ENCODE measurements around the gene UGT1A8. TPM values are rescaled to one million over a fixed set of nuclear protein-coding genes. Genes with fewer than 3 reads are reported as not detected.

The UGT1A8 gene
- total RNA-seq, 1 experiment from 2014 or later, result 0.17 TPM

GRCh38 chr2:233799087-233799665 is 181.7 kb downstream of the UGT1A8 start:
- Histone ChIP-seq H3K9me2 (ENCODE audit: insufficient read depth) (no peaks in the 10 kb centered on the region), H3K4me2 (no peak overlapping the region), H4K20me1 (ENCODE audit: insufficient read depth) (no peaks in the 10 kb centered on the region), H3F3A (ENCODE audit: insufficient read depth, low read depth) (no peaks in the 10 kb centered on the region), H3K4me1 (replicated peaks; ENCODE audit: insufficient read depth) (peaks cover 7% of the 10 kb centered on the region), H3K9me3 (ENCODE audit: insufficient read depth, low read depth) (no peaks in the 10 kb centered on the region), H3K79me2 (ENCODE audit: low read depth) (no peaks in the 10 kb centered on the region), H3K27ac (no peak overlapping the region), H3K4me3 (no peak overlapping the region), H2AFZ (no peak overlapping the region), H3K36me3 (ENCODE audit: low read depth) (no peaks in the 10 kb centered on the region), H3K27me3 (ENCODE audit: insufficient read depth, low read depth) (no peaks in the 10 kb centered on the region)
- TF ChIP-seq EZH2 (IDR thresholded peaks at IDR 0.05; ENCODE audit: low read depth) (no peak), CTCF (conservative IDR thresholded peaks at IDR 0.05) (no peak)
- ChIA-PET CTCF (no interaction called here), POLR2A (ENCODE audit: unreplicated experiment) (no interaction called here)
- intact Hi-C loops (cut with micrococcal nuclease; ENCODE audit: unreplicated experiment), result no loop called here
- DNase-seq, result no peak
- no TSS peak for BruUV-seq (replicated peaks)

GRCh38 chr2:233799716-233800115 is 182.3 kb downstream of the UGT1A8 start:
- no peak for TF ChIP-seq EZH2 (IDR thresholded peaks at IDR 0.05; ENCODE audit: low read depth)
- TF ChIP-seq CTCF (conservative IDR thresholded peaks at IDR 0.05), result no peak
- no TSS peak for BruUV-seq (replicated peaks)
- H3K27me3 ChIP-seq (ENCODE audit: insufficient read depth, low read depth), result no peaks in the 10 kb centered on the region
- H3K9me2 ChIP-seq (ENCODE audit: insufficient read depth), result no peaks in the 10 kb centered on the region
- no peak overlapping the region for H2AFZ ChIP-seq
- no peaks in the 10 kb centered on the region for H3K79me2 ChIP-seq (ENCODE audit: low read depth)
- intact Hi-C loops (cut with micrococcal nuclease; ENCODE audit: unreplicated experiment), result no loop called here
- CTCF ChIA-PET, result no interaction called here
- H3F3A ChIP-seq (ENCODE audit: insufficient read depth, low read depth), result no peaks in the 10 kb centered on the region
- no peaks in the 10 kb centered on the region for H3K9me3 ChIP-seq (ENCODE audit: insufficient read depth, low read depth)
- no peaks in the 10 kb centered on the region for H3K36me3 ChIP-seq (ENCODE audit: low read depth)
- peaks cover 7% of the 10 kb centered on the region for H3K4me1 ChIP-seq (replicated peaks; ENCODE audit: insufficient read depth)
- no peak overlapping the region for H3K4me3 ChIP-seq
- POLR2A ChIA-PET (ENCODE audit: unreplicated experiment), result no interaction called here
- DNase-seq, result no peak
- H3K27ac ChIP-seq, result no peak overlapping the region
- no peak overlapping the region for H3K4me2 ChIP-seq
- no peaks in the 10 kb centered on the region for H4K20me1 ChIP-seq (ENCODE audit: insufficient read depth)

- TF ChIP-seq EZH2 (IDR thresholded peaks at IDR 0.05; ENCODE audit: low read depth) (no peak), CTCF (conservative IDR thresholded peaks at IDR 0.05) (no peak)
- POLR2A ChIA-PET (ENCODE audit: unreplicated experiment), result no interaction called here
These were observed 182.8 kb downstream of the UGT1A8 start for GRCh38 chr2:233800208-233800607.

More at GRCh38 chr2:233800208-233800607, 182.8 kb downstream of the UGT1A8 start:
- no peak overlapping the region for H2AFZ ChIP-seq
- H3K36me3 ChIP-seq (ENCODE audit: low read depth), result no peaks in the 10 kb centered on the region
- peaks cover 7% of the 10 kb centered on the region for H3K4me1 ChIP-seq (replicated peaks; ENCODE audit: insufficient read depth)
- H3K9me3 ChIP-seq (ENCODE audit: insufficient read depth, low read depth), result no peaks in the 10 kb centered on the region
- CTCF ChIA-PET, result no interaction called here
- intact Hi-C loops (cut with micrococcal nuclease; ENCODE audit: unreplicated experiment), result no loop called here
- H3K79me2 ChIP-seq (ENCODE audit: low read depth), result no peaks in the 10 kb centered on the region
- no TSS peak for BruUV-seq (replicated peaks)
- no peak overlapping the region for H3K4me2 ChIP-seq
- no peak overlapping the region for H3K27ac ChIP-seq
- no peak overlapping the region for H3K4me3 ChIP-seq
- no peaks in the 10 kb centered on the region for H3F3A ChIP-seq (ENCODE audit: insufficient read depth, low read depth)
- H3K9me2 ChIP-seq (ENCODE audit: insufficient read depth), result no peaks in the 10 kb centered on the region
- DNase-seq, result no peak
- no peaks in the 10 kb centered on the region for H3K27me3 ChIP-seq (ENCODE audit: insufficient read depth, low read depth)
- H4K20me1 ChIP-seq (ENCODE audit: insufficient read depth), result no peaks in the 10 kb centered on the region
